Umbilical cord (tissue), 2 donors: ENCODE results near the gene COL4A2. TPM values are rescaled to one million over a fixed set of nuclear protein-coding genes. Genes with fewer than 3 reads are reported as not detected.
A peak's percentile ranks its signal among the peaks of the same experiment; 100 is the strongest.

ENCODE experiments used
- DNase-seq: peaks from one replicate; pipeline ENCODE4 v3.0.0-alpha.2; 2015; ENCODE audit warnings: low spot score
- total RNA-seq: library from RNA; depleted of rRNA; stranded (reverse); fragments of >200 nt; gene quantifications from one replicate; pipeline ENCODE4 v1.2.3, GENCODE V29; 2014; ENCODE audit warnings: low replicate concordance; ENCODE audit not compliant: insufficient read depth

COL4A2 gene
- total RNA-seq, 1 donor from 2014 or later: 1,871 TPM

DNA sequence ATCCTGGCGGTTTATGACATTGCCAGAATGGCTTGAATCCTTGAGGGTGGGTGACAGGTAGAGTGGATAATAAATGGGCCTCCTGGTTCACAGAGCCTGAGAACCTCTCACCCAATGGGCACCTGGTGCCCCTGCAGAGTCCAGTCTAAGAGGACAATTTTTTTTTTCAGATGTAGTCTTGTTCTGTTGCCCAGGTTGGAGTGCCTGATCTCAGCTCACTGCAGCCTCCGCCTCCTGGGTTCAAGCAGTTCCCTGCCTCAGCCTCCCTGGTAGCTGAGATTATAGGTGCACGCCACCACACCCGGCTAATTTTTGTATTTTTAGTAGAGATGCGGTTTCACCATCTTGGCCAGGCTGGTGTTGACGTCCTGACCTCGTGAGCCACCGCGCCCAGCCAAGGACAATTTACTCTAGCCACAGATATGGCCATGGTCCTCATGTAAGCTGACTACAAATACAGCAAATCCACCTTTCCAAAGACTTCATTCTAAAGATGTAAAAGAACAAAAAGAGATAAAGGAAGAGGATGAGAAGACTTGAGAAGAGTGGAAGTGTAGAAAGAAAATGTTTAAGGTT, 33.0 kb downstream of the COL4A2 start:
- no peak for DNase-seq

DNA sequence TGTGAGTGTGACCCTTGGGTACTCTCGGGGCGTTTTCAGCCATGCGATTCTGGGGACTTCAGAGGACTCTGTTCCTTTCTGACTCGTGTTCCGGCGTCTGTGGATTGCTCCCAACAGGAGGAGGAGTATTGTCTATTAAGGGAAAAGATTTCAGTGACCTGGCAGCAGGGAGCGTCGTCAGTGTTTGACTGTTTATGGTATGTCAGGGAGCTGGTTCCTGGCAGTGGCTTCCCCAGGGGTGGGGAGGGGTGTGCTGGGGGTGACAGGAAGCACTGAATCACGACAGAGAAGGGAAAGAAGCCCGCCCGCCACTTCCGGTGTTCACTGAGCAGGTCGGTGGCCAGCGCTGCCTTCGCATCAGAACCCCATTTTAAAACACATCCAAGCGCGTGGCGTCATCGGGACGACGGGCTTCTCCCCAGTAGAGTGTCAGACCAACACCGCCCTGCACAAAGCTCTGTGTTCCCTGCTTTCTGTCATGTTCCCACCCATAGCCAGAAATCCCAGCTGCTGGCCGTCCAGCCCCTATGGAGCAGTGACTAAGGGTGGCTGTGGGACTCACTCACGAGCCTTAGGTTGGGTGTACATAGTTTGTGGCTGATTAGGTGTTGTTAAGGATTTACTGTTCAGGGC, 33.8 kb downstream of the COL4A2 start:
- peak; percentile 54 for DNase-seq

DNA sequence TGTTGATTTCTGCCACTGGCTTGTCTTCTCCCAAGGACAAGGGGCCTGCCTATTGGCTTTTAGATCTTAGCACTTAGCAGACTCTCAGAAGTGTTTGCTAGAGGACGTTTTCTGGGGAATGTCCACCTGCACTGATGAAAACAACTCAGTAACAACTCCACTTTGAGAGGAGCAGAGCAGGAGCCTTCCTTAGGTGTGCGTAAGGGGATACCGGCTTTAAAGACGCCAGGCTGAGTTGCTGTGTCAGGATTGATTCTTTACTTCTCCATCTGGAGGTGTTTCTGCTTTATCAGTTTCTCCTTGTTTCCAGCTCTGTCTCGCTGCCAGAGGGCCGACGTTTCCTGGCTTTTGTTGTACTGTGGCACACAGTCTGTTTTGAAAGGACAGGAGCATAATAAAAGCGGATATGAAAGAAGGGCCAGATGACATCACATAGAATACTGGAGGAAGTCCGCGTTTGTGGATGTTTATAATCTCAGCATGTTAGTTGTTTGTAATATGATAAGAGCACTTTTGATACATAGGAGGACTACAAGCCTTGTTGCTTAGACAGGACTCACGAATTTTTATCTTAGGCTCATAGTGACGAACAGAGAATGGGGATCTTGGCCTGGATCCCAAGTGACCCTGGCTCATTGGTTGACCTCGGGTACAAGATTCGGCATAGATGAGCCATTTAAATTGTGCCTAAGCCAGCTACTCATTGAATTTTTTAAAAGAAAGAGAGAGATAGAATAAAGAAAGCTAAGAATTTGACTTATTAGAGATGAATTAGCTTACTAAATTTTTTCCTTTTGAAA, 34.6 kb downstream of the COL4A2 start:
- DNase-seq: no peak

DNA sequence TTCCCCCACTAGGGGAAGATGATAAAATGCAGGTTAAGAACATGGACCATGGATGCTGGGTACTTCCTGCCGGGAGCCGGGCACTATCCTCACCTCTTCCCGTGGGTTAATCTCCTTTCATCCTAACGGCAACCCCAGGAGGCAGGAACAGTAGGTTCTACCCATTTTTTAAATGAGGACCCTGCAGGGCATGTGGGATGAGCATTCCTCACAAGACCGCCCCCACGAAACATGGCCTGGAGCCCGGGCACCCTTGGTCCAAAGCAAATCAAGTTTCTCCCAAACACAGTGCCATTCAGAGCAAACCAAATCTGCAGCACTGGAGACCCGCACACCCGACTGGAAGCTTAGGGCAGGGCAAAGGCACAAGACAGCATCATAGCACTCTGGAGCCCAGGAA, 35.4 kb downstream of the COL4A2 start:
- DNase-seq: no peak

DNA sequence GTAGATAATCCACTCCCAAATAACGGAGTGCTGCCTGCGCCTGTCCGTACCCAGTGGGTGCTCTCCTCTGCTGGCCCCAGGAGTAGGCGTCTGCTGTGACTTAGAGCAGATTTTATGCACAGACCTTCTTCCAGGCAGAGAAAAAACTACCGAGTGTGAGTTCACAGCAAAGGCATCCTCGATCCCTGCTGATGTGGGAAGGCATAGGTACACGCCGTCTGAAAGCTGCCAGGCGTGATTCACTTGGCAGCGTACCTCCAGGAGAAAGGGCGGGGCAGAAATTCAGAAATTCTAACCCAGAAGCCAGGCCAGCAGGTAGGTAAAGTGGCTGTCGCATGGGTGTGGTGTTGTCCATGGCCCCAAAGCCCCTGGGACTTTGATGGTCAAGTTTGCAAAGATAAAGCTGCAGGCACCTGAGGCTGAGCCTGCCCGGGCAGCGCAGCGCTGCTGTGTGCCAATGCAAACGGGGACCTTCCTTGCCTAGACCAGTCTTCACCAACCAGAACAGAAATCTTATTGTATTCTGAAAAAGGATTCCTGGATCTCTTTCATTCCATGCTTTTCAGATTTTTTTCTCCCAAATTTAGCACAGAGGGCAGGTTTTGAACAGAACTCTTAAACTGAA, 36.3 kb downstream of the COL4A2 start:
- no peak for DNase-seq

DNA sequence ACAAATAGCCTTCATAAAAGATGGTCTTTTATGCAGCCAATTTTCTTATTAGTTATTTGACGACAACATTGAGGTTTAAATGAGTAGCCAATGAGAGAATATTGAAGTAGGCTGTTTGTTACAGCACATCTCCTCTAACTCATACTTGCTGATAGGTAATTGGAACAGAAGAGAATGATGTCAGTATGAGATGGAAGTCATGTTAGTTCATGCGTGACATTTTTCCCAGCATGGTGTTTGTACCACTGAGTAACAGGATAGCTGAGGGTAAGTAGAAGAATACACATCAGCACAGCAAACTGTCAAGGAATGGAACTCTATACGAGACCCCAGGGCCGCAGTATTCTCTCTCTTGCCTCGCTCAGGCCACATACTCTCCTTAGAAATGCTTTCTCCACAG, 37.2 kb downstream of the COL4A2 start:
- DNase-seq: no peak

DNA sequence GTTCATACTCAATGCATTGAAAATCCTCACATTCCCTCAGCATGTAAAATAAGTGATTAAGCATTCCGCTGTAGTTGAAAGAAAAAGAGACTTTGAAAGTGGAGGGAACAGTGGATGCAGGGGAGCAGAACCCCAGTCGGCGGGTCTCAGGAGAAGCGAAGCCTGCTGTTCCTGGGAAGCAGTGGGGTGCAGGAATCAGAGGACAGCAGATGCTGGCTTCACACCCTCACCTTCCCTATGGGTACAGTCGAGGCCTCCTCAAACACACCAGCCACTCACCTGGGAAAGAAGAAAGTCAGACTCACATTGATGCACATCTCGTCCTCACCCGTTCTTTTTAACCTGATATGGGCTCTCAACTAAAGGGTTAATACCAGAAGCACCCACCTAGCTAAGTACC, 38.2 kb downstream of the COL4A2 start:
- no peak for DNase-seq

DNA sequence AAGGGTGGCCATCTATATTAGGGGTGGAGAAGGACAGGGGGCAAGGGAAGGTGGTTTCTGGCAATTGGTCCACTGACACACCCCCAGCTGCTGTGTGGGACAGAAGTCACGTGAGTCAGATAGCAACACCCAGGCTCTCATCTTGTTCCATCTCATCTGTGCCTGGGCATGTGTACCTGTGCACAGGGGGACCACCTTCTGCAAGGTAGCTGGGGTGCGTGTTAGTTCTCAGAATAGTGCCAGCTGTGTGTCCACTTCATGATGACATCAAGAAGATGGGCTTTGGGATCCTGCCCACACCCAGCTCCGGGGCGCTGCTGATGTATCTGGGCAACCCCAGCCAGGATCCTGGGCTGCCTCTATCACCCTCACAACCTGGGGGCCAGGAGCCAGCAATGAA, 38.6 kb downstream of the COL4A2 start:
- no peak for DNase-seq

DNA sequence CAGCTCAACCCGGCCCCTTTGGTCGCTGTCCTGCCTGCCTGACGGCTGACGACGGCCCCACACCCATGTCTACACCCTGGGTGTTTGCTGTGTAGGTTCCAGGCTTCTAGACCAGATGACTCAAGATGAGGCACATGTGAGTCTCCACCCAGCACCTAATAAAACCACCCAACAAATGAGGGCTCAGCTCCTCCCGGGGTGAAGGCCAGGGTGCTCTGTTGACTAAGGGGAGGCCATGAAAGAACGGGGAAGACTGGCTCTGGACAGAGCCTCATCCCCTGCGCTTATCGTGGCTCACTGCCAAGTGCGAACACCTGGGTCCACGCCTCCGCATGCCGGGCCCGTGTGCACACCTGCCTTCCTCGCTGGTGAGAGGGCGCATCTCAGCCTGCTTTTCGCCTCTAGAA, 39.6 kb downstream of the COL4A2 start:
- no peak for DNase-seq

DNA sequence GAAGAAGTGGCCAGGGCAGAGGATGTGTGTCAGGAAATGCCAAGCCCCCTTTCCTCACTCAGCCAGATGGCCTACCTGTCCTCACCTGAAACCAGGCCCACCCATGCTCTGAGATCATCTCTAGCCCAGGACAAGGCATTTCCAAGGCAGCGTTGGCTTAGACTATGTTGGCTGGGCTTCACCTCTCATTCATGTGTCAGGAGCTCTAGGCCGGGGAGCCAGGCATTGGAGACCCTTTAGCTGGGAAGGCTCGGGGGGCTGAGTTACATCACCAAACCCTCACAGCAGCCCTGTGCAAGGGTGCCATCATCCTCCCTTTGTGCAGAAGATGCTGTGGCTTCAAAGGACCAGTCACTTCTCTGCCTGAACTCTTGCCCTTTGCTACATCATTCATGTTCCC, 40.0 kb downstream of the COL4A2 start:
- no peak for DNase-seq

DNA sequence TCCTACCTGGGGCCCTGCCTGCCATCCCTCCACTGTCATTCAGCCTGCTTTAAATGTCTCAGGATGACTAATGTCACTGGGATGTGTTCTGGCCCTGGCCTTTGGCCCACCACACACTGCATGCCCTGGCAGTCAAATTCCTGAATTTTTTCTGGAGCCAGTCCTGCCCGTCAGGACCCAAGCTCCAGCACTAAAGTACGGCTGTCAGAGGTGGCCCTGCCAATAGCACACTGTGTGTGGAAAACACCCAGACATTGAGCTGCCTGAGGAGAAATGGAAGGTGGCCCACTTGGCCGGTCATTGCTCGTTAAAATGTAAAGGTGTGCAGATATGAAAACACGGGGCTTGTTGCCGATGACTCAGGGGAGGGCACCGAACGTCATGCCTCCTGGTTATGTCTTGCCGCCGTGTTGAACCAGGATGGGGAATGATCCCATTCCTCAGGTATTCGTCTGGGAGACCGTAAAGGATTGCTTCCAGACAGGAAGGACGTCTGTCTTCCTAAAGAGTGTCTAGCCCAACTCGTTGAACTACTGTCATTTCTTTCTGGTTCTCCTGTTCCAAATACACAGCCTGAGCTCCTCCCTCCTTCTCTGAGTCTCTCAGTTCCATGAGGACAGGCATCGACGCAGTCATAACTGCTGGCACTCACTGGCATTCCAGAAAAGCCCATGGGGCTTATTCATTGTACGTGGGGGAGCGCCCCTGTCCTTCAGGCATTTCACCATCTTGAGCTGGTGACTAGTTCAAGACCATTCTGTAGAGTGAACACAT, 40.6 kb downstream of the COL4A2 start:
- DNase-seq: no peak

DNA sequence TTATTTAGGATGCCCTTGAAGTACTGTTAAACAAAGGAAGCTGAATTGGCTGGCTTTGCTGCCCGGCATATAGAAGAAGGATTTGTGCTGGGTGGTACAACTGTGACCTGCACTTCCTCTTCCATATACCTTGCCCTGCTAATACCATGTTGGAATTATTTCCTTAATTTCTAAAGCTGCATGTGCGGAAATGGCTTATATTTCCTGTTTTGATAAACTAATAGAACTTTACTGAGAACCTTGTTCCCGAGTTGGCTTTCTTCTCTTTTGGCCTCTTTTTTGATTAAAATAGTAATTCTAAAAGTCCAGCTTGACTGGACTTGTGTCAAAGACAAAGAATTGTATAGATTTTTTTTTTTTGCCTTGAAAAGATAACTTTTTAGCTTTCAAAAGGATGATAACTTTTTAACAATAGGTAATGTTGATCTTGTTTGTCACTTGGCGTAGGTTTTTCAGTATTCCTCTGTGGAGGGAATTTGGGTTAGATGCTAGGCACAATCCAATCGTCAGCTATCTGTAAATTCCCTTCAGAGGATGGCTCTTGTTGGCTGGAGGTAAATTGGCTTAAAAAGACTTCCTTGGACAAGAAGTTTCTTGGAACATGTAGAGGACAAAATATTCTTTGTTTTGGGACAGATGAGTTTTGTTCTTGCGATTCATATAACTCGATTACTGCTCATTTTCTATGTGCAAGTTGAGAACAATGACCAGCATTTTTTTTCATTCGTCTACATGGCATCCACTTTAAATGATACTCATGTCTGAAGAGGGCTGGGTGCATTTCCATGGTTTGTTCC, 41.4 kb downstream of the COL4A2 start:
- DNase-seq: no peak

DNA sequence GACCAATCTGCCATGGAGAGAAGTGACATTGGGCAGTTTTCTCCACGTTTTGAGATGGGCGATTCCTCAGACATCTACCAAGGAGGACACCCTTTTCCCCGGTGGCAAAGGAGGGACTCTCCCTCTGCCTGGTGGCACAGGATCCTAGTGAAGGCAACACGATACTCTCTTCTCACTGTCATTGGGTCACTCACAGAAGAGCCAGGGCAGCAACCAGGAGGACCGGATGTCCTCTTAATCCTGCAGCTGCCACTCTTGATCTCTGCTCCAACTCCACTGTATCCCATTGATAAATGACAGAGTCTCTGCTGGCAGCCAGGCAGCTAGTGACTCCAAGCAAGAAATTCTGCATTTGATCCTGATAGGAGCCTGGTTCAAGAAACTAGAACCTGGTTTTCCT, 42.2 kb downstream of the COL4A2 start:
- DNase-seq: no peak

DNA sequence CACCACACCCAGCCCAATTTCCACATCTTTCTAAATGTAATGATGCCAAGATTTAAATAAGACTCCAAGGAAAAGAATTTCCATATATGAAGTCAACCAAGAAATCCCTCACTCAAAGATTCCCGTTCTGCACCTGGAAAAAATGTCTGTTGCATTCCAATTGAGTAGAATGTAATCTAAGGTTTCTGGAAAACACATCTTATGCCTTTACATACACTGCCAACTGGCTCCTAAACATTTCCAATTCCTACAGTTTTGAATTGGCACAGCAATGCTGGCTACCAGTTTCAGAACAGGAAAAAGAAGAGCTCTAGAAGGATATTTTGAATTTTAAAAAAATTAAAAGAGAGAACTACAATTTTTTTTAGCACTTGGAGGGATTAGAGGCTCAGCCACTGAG, 43.0 kb downstream of the COL4A2 start:
- no peak for DNase-seq

DNA sequence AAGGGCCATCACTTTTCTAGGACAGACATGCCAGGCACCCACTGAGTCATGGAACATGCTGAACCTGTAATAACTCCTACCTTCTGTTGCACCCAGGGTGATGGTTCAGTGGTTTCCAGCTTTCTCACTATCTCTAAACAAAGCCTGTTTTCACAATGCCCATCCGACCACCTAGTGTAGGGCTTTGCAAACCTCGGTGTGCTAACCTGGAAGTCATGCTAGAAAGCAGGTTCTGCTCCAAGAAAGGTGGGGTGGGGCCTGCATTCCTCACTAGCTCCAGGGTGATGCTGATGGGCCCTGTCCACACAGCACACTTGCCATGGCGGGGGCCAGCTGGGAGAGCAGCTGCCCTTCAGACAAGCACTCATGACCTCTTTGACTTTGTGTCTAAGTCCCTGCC, 43.4 kb downstream of the COL4A2 start:
- DNase-seq: no peak

DNA sequence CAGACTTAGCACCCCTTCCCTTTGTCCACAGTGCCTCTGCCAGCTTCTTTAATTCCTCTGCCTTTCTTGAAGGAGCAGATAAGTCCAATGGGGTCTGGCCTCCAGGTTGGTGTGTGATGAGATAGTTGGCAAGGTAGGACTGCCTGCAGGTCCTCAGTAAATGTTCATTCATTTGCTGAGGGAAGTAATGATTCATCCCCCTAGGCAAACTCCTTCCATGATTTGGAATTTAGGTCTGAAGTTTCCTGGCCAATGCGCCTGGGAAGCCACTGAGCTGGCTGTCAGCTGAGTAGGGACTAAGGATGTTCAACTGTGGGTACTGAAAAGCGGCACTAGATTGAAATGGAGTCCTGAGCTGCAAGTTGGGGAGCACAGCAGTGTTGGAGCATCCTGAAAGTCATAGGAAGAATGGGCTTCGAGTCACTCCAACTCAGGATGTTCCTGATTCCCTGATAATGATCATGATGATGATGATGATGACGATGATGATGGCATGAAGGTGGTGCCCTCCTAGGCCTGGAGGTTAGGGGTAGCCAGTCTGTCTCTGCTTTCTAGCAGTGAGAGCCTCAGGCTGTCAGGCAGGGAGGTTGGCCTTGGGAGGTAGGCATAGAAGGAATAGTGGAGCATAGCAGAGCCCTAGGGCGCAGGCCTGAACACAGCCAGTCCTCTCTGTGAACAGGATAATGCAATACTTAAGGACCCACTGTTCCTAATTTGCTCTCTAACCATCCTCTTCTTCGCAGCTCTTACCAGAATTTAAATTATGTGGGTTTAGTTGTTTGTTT, 44.7 kb downstream of the COL4A2 start:
- no peak for DNase-seq

DNA sequence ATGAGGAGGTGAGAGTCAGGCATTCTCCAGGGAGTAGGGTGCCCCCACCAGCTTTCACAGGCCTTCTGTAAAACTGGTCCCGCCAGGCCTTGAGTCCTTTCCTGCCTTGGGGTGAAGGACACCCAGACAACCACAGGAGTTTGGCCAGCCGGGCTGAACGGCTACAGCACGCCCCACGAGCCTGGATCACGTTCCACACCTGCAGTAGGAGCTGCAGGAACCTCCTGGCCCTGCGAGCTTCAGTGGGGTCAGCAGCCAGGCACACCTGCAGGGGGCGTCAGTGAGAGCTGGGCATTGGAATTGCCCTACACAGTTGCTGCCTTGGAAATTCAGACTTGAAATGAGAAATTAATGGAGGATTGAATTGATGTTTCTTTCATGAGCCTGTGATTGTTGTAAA, 45.7 kb downstream of the COL4A2 start:
- no peak for DNase-seq

DNA sequence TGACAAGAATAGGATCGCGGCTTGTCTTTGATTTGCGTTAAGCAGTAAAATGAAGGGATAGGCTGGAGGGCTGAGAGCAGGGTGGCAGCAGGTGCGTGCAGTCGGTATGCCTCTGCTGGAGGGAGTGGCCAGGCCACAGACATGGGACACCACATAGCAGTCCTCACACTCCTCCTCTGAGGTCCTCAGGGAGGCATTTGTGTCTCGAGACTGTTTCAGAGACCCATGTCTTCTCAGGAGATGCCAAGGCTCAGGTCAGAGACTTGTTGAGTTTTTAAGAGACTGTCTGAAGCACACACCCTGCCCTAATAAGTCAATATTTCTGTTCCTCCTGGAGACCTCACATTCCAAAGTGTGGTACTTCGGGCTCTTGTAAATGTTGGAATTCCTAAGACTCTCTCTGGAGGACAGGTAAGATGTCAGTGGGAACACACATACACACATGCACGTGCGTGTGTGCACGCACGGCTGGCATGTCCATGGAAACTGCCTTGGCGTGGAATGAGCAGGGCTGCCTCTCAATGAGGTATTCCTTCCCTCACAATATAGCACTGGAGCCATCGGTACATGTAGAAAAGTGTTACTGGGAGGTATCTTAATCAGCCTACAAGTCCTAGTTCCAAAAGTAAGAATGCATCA, 46.4 kb downstream of the COL4A2 start:
- DNase-seq: no peak

DNA sequence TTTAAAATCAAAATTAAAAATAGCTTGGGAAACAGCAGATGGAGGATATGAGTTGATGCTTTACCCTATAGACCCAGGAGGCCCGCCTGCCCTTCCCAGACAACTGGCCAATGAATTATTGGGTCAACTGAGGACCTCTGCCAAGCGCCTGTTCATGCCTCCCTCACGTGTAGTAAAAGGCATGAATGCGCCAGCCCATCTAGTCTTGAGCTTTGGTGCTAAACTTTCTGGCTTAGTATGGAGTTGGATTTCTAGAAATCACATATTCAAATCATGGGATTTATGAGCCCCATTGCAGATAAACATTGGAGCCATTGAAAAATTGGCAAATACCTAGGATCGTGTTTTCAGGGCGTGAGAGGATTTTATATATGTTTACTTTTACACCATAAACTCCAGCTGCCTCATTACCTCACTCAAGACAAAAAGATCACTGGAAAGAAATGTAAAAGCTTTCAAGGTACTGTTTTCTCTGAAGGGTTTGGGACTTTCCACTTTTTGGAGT, 47.1 kb downstream of the COL4A2 start:
- DNase-seq: no peak
